ENCODE measurements around the gene ABRAXAS1.
"Not testable (repeated sequence)": the region's sequence is repeated elsewhere in the genome, so short reads cannot be mapped to it uniquely, and the experiment has no call there.

Gene ABRAXAS1

DNA sequence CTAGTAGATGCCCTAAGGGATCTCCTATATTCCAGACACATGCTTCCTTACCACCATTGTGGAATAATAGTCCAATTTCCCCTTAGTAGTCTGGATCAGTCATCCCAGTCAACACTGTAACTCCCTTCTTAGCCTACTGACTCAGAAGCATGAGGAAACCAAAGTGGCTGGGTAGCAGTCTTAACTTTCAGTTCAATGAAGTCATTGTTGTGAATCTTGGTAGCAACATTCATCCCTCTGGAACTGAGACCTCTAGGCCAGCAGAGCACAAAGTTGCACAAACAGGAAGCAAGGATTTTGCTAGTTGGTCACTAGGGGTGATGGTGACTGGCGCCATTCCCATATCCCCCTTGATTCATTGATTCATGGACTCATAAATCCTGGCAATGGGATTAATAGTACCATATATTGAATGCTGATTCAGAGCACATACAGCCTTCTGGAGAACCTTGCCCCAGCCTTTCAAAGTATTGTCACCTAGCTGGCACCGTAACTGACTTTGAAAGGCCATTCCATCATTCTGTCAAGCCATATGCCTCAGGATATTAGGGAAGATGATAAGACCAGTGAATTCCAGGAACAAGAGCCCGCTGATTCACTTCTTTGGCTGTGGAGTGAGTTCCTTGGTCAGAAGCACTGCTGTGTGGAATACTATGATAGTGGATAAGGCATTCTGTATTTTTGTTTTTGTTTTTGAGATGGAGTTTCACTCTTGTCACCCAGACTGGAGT, 31.3 kb upstream of the ABRAXAS1 start:
- Histone ChIP-seq H3K27ac (ENCODE audit: low read length) (no peak overlapping the region), H2AFZ (ENCODE audit: low read depth, low read length) (no peak overlapping the region), H3K4me1 (ENCODE audit: insufficient read depth, low read length) (no peaks in the 10 kb centered on the region), H3K4me2 (ENCODE audit: insufficient read depth, low read length) (no peak overlapping the region), H3K27me3 (ENCODE audit: insufficient read depth, low read length, poor library complexity) (peaks cover 4% of the 10 kb centered on the region), H3K79me2 (ENCODE audit: insufficient read depth, low read length) (no peaks in the 10 kb centered on the region), H3K4me3 (ENCODE audit: low read depth in 1 of 2, low read length in 2 of 2) (no peak overlapping the region), H3K36me3 (ENCODE audit: insufficient read depth, low read length) (no peaks in the 10 kb centered on the region), H3K9me3 (ENCODE audit: insufficient read depth, low read length, severe bottlenecking) (no peaks in the 10 kb centered on the region), H4K20me1 (ENCODE audit: insufficient read depth, low read length) (no peaks in the 10 kb centered on the region), H3K9ac (ENCODE audit: low read depth, low read length) (no peak overlapping the region)
- ATAC-seq (ENCODE audit: insufficient read depth, low read depth) (no peak), DNase-seq (no peak)
- TF ChIP-seq CTCF (IDR thresholded peaks at IDR 0.05; ENCODE audit: borderline replicate concordance, extremely low read depth, low read length, poor library complexity, severe bottlenecking) (no peak), EZH2 (IDR thresholded peaks at IDR 0.05; ENCODE audit: borderline replicate concordance, low read depth, low read length, severe bottlenecking) (no peak)

DNA sequence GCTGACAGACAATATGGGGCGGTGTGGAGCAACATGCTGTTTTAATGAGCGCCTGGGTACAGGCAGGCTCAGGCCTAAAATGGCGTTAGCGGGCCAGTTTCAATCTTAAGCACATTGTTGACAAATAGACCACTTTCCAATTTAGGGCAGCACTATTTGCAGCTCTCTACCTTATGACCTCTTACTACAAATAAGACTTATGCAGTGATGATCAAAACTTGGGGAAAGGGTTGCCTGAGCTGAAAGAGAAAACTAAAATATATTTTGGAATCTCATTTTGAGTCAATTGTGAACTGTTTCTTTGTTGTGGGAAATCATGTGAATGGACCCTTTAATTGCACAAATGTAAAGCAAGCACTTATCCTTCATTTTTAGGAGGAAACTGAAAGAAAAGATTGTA, 25.5 kb upstream of the ABRAXAS1 start:
- Histone ChIP-seq H3K4me1 (ENCODE audit: insufficient read depth, low read length) (no peaks in the 10 kb centered on the region), H4K20me1 (ENCODE audit: insufficient read depth, low read length) (no peaks in the 10 kb centered on the region), H3K4me3 (ENCODE audit: low read depth in 1 of 2, low read length in 2 of 2) (no peak overlapping the region), H2AFZ (ENCODE audit: low read depth, low read length) (no peak overlapping the region), H3K27me3 (ENCODE audit: insufficient read depth, low read length, poor library complexity) (no peaks in the 10 kb centered on the region), H3K36me3 (ENCODE audit: insufficient read depth, low read length) (no peaks in the 10 kb centered on the region), H3K79me2 (ENCODE audit: insufficient read depth, low read length) (no peaks in the 10 kb centered on the region), H3K9me3 (ENCODE audit: insufficient read depth, low read length, severe bottlenecking) (no peaks in the 10 kb centered on the region), H3K4me2 (ENCODE audit: insufficient read depth, low read length) (no peak overlapping the region), H3K9ac (ENCODE audit: low read depth, low read length) (no peak overlapping the region), H3K27ac (ENCODE audit: low read length) (no peak overlapping the region)
- no peak for ATAC-seq (ENCODE audit: insufficient read depth, low read depth)
- TF ChIP-seq EZH2 (IDR thresholded peaks at IDR 0.05; ENCODE audit: borderline replicate concordance, low read depth, low read length, severe bottlenecking) (no peak), CTCF (IDR thresholded peaks at IDR 0.05; ENCODE audit: borderline replicate concordance, extremely low read depth, low read length, poor library complexity, severe bottlenecking) (no peak)
- no peak for DNase-seq

- not testable (repeated sequence) for H3K9ac ChIP-seq (ENCODE audit: low read depth, low read length)
Observed at GRCh38 chr4:83509156-83509585, 24.3 kb upstream of the ABRAXAS1 start.

More at GRCh38 chr4:83509156-83509585, 24.3 kb upstream of the ABRAXAS1 start:
- H3K4me1 ChIP-seq (ENCODE audit: insufficient read depth, low read length); H3K27me3 ChIP-seq (ENCODE audit: insufficient read depth, low read length, poor library complexity); H2AFZ ChIP-seq (ENCODE audit: low read depth, low read length); H4K20me1 ChIP-seq (ENCODE audit: insufficient read depth, low read length); H3K4me3 ChIP-seq (ENCODE audit: low read depth in 1 of 2, low read length in 2 of 2); H3K79me2 ChIP-seq (ENCODE audit: insufficient read depth, low read length); ATAC-seq (ENCODE audit: insufficient read depth, low read depth); H3K9me3 ChIP-seq (ENCODE audit: insufficient read depth, low read length, severe bottlenecking); H3K4me2 ChIP-seq (ENCODE audit: insufficient read depth, low read length); H3K36me3 ChIP-seq (ENCODE audit: insufficient read depth, low read length); H3K27ac ChIP-seq (ENCODE audit: low read length): not testable (repeated sequence)
- TF ChIP-seq CTCF (IDR thresholded peaks at IDR 0.05; ENCODE audit: borderline replicate concordance, extremely low read depth, low read length, poor library complexity, severe bottlenecking): peak; percentile 51
- peak; percentile 14 for DNase-seq

Data from DND-41 (cell line).